Heart left ventricle (tissue), 13 donors: Measurements from ENCODE around the gene NTRK2.

ENCODE experiments used
- CTCF ChIP-seq, 12 donors: fragments of 200-600 bp; sonication (generic) in 4 of 12; IDR thresholded peaks; one replicate each; pipeline versions ENCODE4 v1.5.0 to v1.8.0; 2018 to 2022; ENCODE audit warnings: antibody characterized with exemption in 12 of 12, mild to moderate bottlenecking in 5 of 12
- POLR2A ChIP-seq, 2 donors: fragments of 450-650 bp; IDR thresholded peaks; one replicate each; pipeline ENCODE4 v1.6.1; 2017; ENCODE audit warnings: antibody characterized with exemption in 2 of 2, mild to moderate bottlenecking in 2 of 2, moderate library complexity in 2 of 2
- donor health status: ischemic (EF 13 %, LVEDD 7.1; RV severe dilation, severe dysfunction).
- donor health status: DM: no; HTN: yes; CAD: no.
- donor health status: DM: no; HTN: no; CAD: no.
- donor health status: ischemic (EF 25% LVEDD 6.9; RV normal size, moderate dysfunction).
- donor health status: ischemic (EF 25% LVEDD 5.7; RV mildly dilated, moderate dysfunction).
- donor health status: ischemic (EF 35%, LVEDD 5.7; RV mildly dilated, moderate dysfunction).
- donor health status: nonischemic (EF 11% LVEDD 7.7; RV severe dilation, severe dysfunction).
- donor health status: DM: yes; HTN: yes; CAD: no.
- donor health status: PGD.
- donor health status: ischemic (EF 29% LVEDD 5.4; RV normal size, mild dysfunction).
- donor health status: nonischemic (EF 23%, LVEDD 6.1; RV moderate dilation, normal function).

DNA sequence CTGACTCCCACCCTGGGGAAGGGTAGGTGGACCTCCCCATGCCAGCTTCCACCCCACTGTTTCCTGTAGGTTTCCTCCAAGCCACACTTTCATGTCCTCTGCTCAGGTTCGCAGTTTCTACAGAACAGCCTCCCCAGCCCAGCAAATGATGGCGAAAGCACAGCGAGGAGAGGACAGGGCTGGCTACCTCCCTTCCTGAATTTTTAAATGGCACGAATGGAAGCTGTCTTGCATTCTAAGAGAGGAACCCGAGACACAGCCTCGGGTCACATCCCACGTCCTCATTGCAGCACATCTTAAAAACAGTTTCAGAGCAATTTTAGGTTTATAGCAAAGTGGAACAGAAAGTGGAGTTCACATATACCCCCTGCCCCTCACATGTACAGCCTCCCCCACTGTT, 330.3 kb downstream of the NTRK2 start:
- TF ChIP-seq CTCF (IDR thresholded peaks at IDR 0.05) (no peak), POLR2A (IDR thresholded peaks at IDR 0.05) (no peak)
